Epithelial cell of proximal tubule (primary cell): ENCODE data around the gene OR7C2. TPM values are rescaled to one million over a fixed set of nuclear protein-coding genes. Genes with fewer than 3 reads are reported as not detected.

Experiments
- DNase-seq: peaks from one replicate; pipeline ENCODE4 v3.0.0-alpha.2; 2011; ENCODE audit warnings: low read depth
- H3K4me3 ChIP-seq: 2 replicates; pipeline ENCODE4 v1.5.1; 2011; ENCODE audit warnings: low read depth, mild to moderate bottlenecking, low read length
- total RNA-seq: library from RNA; depleted of rRNA; stranded (reverse); fragments of >200 nt; gene quantifications from 2 replicates; pipeline ENCODE4 v1.2.3, GENCODE V29; 2015
- TF ChIP-seq, protein P1 (sequence below): conservative IDR thresholded peaks from 2 replicates; pipeline ENCODE4 v1.5.1; 2012; ENCODE audit warnings: low read depth, mild to moderate bottlenecking, low read length

OR7C2 gene
- total RNA-seq, 1 donor from 2014 or later = not detected

DNA sequence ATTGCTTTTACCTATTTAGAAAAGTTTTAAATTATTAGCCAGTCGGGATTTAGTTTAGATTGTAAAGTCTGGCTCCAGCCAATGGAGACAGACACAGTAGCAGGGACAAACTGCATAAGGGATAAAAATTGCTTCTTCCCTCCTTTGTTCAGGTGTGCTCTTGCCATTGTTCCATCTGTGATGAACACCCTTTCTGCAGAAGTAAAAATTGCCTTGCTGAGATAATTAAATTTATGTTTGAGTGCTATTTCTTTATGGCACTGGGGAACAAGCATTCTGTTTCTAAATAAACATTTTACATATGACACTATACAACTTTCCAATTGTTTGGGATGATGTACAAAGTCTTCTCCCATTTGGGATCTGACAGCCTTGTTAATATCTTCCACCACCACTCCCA, 18.0 kb downstream of the OR7C2 start:
- TF ChIP-seq, protein P1, sequence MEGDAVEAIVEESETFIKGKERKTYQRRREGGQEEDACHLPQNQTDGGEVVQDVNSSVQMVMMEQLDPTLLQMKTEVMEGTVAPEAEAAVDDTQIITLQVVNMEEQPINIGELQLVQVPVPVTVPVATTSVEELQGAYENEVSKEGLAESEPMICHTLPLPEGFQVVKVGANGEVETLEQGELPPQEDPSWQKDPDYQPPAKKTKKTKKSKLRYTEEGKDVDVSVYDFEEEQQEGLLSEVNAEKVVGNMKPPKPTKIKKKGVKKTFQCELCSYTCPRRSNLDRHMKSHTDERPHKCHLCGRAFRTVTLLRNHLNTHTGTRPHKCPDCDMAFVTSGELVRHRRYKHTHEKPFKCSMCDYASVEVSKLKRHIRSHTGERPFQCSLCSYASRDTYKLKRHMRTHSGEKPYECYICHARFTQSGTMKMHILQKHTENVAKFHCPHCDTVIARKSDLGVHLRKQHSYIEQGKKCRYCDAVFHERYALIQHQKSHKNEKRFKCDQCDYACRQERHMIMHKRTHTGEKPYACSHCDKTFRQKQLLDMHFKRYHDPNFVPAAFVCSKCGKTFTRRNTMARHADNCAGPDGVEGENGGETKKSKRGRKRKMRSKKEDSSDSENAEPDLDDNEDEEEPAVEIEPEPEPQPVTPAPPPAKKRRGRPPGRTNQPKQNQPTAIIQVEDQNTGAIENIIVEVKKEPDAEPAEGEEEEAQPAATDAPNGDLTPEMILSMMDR = no peak
- DNase-seq = no peak
- no peak overlapping the region for H3K4me3 ChIP-seq

DNA sequence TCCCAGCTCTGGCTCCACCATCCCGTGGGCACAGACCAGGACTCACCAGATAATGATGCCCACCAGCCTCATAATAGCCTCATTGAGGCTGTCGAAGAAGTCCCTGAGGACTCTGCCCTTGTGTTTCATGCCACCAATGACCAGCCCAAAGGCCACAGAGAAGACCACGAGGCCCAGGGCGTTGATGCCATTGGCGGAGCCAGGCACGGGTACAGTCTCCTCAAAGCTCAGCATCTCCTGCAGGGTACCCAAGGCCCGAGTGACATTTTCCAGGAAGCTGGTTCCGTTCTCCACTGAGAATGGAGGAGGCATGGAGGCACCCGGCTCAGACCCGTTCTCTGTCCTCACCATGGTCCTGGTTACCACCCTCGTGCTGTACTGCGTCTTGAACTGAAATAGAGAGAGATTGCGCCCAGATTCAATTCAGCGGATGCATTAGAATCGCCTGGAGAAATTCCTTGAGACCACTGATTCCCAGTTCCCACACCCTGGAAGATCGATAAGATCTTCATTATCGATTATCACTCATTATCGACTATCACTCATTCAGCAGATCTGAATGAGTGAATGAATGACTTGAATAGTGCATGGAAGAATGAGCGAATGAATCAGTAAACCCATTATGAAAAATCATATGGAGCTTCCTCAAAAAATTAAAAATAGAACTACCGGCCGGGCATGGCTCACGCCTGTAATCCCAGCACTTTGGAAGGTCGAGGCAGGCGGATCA, 20.8 kb downstream of the OR7C2 start:
- DNase-seq = no peak
- TF ChIP-seq, protein P1 = no peak
- no peak overlapping the region for H3K4me3 ChIP-seq

DNA sequence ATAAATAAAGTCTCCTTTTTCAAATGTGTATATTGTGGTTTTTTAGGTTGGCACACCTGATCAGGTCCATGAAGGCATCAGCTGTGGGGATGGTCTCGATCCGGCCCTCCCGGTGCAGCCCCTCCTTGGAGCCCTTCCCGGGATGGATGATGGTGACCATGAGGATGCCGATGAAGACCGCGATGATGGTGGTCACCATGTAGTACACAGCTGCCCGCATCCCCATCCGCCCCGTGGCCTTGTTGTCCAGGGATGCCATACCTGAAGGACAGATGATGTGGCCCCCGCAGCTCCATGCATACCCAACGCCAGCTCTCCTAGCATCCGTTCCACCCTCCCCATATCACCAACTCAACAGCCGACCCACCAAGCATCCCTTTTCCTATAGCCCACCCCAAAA, 27.0 kb downstream of the OR7C2 start:
- no peak overlapping the region for H3K4me3 ChIP-seq
- TF ChIP-seq, protein P1 = no peak
- no peak for DNase-seq

DNA sequence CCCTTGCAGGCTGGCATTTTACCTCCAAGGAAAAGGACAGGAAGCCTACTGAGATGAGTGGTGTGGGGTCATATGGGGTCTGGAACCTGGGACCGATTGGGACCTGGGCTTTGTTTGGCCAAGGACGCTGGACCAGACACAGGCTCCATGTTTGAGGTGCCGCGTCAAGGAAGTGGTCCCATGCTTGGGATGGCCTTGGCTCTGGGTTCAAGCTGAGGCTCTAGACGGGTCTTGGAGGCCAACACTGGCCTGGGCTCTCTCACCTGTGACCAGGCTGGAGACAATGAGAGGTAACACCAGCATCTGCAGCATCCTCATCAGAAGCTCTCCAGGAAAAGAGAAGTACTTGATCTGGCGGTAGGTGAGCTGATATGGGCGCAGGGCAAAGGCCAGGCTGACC, 30.2 kb downstream of the OR7C2 start:
- TF ChIP-seq, protein P1 = no peak
- no peak overlapping the region for H3K4me3 ChIP-seq
- no peak for DNase-seq

- H3K4me3 ChIP-seq = no peak overlapping the region
- DNase-seq = no peak
- TF ChIP-seq, protein P1 = no peak
Observed at GRCh38 chr19:14972676-14973075, 31.4 kb downstream of the OR7C2 start.

DNA sequence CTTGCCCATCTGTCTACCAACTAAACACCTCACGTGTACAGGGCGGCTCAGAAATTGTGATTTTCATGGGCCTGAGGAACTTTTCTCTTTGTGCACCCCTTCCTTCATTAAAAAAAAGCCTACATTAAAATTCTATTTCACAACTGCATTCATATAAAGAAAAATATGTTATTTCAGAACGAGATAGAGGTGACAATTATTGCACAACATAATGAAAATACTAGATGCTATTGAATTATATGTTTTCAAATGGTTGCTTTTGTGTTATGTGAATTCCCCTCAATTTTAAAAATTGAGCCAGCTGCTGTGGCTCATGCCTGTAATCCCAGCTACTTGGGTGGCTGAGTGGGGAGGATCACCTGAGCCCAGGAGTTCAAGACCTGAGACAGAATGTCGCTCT, 33.2 kb downstream of the OR7C2 start:
- TF ChIP-seq, protein P1 = no peak

DNA sequence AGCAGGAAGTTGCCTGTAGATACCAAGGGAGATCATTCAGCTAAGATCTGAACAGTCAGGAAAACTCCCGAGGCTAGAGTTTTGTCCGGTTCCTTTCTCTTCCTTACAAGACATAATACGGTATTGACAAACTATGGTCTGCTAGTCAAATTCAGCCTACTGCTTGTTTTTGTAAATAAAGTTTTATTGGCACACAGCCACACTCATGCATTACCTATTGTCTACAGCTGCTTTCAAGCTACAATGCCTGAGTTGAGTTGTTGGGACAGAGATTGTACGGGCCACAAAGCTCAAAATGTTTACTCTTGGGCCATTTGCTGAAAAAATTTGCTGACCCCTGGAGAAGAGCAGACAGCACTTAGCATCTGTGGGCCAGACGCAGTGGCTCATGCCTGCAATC, 35.8 kb downstream of the OR7C2 start:
- no peak overlapping the region for H3K4me3 ChIP-seq
- TF ChIP-seq, protein P1 = no peak
- no peak for DNase-seq

More for the DNA sequence above, 33.2 kb downstream of the OR7C2 start:
- no peak for DNase-seq
- no peak overlapping the region for H3K4me3 ChIP-seq
